ENCODE data around the gene S100A7. TPM values are rescaled to one million over a fixed set of nuclear protein-coding genes. Genes with fewer than 3 reads are reported as not detected.

Gene S100A7
- total RNA-seq, 1 donor from 2014 or later: not detected

DNA sequence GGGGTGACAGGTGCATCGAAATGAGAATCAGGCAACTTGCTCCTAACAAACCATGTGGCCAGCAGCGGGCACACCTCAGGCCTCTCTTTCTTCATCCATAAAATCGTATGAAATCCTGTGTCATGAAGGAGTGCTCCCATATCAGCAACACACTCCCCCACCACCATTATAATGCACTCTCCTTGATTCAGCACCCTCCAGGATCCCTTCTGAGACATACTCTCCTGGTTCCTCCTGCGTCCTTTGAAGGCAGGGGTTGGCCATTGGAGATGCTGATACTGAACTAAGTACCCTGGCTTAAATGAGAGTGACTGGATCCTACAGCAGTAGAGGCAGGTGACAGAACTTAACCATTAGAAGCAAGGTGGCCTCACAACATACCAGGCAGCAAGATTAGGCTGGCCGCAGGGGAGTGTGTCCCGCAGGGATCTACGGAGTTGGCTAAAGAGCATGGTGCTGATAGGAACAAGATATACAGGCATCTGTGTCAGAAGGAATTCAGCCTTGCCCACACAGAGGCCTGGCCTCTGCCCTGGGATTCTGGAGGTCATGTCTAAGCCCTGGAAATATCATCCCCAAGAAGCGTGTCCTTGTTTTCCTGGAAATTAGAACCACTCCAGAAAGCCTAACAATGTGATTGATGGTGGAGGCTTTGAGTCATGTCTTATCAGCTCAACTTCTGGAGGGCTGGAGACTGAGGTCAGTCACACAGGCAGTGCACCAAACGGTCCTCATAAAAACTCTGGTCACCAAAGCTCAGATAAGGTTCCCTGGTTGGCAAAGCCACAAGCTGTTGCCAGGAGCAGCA, 27.4 kb downstream of the S100A7 start:
- no peaks in the 10 kb centered on the region for H3K36me3 ChIP-seq
- no peak for ATAC-seq
- no peaks in the 10 kb centered on the region for H3K9me3 ChIP-seq
- H3K4me3 ChIP-seq: no peak overlapping the region
- DNase-seq: no peak
- H3K27me3 ChIP-seq: peaks cover 12% of the 10 kb centered on the region
- intact Hi-C loops (cut with DNase I): no loop called here
- H3K27ac ChIP-seq: no peak overlapping the region
- TF ChIP-seq, protein P1, sequence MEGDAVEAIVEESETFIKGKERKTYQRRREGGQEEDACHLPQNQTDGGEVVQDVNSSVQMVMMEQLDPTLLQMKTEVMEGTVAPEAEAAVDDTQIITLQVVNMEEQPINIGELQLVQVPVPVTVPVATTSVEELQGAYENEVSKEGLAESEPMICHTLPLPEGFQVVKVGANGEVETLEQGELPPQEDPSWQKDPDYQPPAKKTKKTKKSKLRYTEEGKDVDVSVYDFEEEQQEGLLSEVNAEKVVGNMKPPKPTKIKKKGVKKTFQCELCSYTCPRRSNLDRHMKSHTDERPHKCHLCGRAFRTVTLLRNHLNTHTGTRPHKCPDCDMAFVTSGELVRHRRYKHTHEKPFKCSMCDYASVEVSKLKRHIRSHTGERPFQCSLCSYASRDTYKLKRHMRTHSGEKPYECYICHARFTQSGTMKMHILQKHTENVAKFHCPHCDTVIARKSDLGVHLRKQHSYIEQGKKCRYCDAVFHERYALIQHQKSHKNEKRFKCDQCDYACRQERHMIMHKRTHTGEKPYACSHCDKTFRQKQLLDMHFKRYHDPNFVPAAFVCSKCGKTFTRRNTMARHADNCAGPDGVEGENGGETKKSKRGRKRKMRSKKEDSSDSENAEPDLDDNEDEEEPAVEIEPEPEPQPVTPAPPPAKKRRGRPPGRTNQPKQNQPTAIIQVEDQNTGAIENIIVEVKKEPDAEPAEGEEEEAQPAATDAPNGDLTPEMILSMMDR (IDR thresholded peaks at IDR 0.05): no peak
- no peaks in the 10 kb centered on the region for H3K4me1 ChIP-seq

DNA sequence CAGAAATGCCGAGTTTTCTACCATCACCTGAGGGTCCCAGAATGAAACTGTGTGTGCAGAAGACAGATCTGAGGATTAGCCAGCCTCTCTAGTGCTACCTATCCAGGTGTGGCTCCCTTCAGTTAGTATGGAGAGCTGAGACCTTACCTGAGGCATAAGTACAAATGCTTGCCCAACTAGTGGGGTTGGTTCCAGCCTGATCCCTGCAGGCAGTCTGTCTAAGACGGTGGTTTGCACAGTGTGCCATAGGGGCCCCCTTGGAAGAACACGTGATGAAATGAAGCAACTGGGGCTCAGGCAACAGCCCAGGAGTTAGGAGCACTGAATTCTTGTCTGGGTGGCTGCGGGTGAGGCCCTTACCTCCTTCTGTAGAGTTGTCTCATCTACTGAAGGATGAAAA, 28.5 kb downstream of the S100A7 start:
- DNase-seq (no peak), ATAC-seq (no peak)
- Histone ChIP-seq H3K27ac (no peak overlapping the region), H3K4me3 (no peak overlapping the region), H3K36me3 (no peaks in the 10 kb centered on the region), H3K9me3 (no peaks in the 10 kb centered on the region), H3K4me1 (no peaks in the 10 kb centered on the region), H3K27me3 (peaks cover 16% of the 10 kb centered on the region)
- TF ChIP-seq, protein P1 (IDR thresholded peaks at IDR 0.05): no peak
- intact Hi-C loops (cut with DNase I): no loop called here

DNA sequence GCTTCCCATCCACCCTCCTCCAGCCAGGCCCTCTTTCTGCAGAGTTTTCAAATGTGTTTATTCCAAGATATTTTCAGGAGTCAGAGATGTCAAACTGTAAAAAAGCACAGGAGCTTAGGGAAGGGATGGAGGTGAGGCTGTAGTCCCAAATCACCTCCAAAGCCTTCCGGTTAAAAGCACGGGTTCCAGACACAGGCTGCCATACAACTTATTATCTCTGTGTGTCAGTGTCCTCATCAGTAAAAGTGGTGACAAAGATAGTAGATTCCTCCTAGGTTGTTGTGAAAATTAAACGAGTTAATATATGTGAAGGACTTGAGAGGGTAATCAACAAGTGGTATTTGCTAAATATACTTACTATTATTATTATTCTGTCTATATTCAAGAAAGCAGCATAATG, 29.0 kb downstream of the S100A7 start:
- TF ChIP-seq, protein P1 (IDR thresholded peaks at IDR 0.05): no peak
- no peaks in the 10 kb centered on the region for H3K4me1 ChIP-seq
- H3K27ac ChIP-seq: no peak overlapping the region
- peaks cover 16% of the 10 kb centered on the region for H3K27me3 ChIP-seq
- no peak for DNase-seq
- ATAC-seq: no peak
- no peak overlapping the region for H3K4me3 ChIP-seq
- intact Hi-C loops (cut with DNase I): no loop called here
- no peaks in the 10 kb centered on the region for H3K36me3 ChIP-seq
- no peaks in the 10 kb centered on the region for H3K9me3 ChIP-seq

DNA sequence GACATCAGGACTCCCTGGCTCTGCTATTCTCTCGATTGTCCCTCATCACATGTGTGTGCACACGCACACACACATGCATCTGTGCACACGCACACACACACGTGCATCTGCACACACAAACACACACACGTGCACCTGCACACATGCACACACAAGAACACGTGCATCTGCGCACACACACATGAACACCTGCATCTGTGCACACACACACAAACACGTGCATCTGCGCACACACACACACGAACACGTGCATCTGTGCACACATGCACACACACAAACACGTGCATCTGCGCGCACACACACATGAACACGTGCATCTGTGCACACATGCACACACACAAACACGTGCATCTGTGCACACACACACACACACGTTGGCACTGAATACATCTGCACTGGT, 29.4 kb downstream of the S100A7 start:
- Histone ChIP-seq H3K36me3 (no peaks in the 10 kb centered on the region), H3K4me3 (no peak overlapping the region), H3K4me1 (no peaks in the 10 kb centered on the region), H3K27me3 (peaks cover 16% of the 10 kb centered on the region), H3K27ac (no peak overlapping the region), H3K9me3 (no peaks in the 10 kb centered on the region)
- DNase-seq: no peak
- intact Hi-C loops (cut with DNase I): no loop called here
- no peak for ATAC-seq
- TF ChIP-seq, protein P1 (IDR thresholded peaks at IDR 0.05): no peak

DNA sequence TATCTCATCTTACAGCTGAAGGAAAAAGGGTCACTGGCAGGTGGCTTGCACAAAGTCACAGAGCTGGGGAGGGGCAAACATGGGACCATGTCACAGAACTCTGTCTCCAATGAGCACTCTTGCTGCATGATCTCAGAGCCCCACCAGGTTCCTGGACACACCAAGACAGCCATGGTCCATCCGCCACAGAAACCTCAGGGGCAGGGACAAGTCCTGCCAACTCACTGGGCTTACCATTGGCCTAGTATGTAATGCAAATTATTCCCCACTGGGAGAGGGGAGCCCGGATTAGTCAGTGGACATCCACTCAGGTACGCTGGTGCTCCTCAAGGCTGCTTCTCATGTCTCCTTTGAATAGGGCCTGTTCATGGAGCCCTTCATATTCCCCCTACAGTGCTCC, 29.9 kb downstream of the S100A7 start:
- DNase-seq (no peak), ATAC-seq (no peak)
- Histone ChIP-seq H3K4me3 (no peak overlapping the region), H3K27ac (no peak overlapping the region), H3K4me1 (no peaks in the 10 kb centered on the region), H3K36me3 (no peaks in the 10 kb centered on the region), H3K9me3 (no peaks in the 10 kb centered on the region), H3K27me3 (peaks cover 16% of the 10 kb centered on the region)
- TF ChIP-seq, protein P1 (IDR thresholded peaks at IDR 0.05): no peak
- intact Hi-C loops (cut with DNase I): no loop called here

Data from upper lobe of right lung (tissue), 1 donor.